NCI-H146 treated with DMSO at 0.1 percent for 48 hours (cell line): ENCODE data around the gene ABLIM1.
A peak's percentile ranks its signal among the peaks of the same experiment; 100 is the strongest.

Experiments used
- DNase-seq: peaks from one replicate; lab custom pipeline; 2025; ENCODE audit not compliant: unreplicated experiment; lab: John Stamatoyannopoulos, UW

The ABLIM1 gene

GRCh38 chr10:114498413-114499111 lies 159.5 kb downstream of the ABLIM1 start:
- DNase-seq: no peak

GRCh38 chr10:114495303-114495702 lies 162.8 kb downstream of the ABLIM1 start:
- DNase-seq: no peak

- DNase-seq: no peak
These were observed 165.6 kb downstream of the ABLIM1 start for GRCh38 chr10:114492351-114493037.

GRCh38 chr10:114491933-114492332 lies 166.1 kb downstream of the ABLIM1 start:
- DNase-seq: no peak

GRCh38 chr10:114491419-114491818 lies 166.7 kb downstream of the ABLIM1 start:
- DNase-seq: no peak

- peak; percentile 27 for DNase-seq
These were observed 168.4 kb downstream of the ABLIM1 start for GRCh38 chr10:114489521-114490310.

GRCh38 chr10:114487815-114488536 lies 170.1 kb downstream of the ABLIM1 start:
- no peak for DNase-seq

GRCh38 chr10:114486938-114487814 lies 170.9 kb downstream of the ABLIM1 start:
- no peak for DNase-seq

- DNase-seq: no peak
These were observed 172.2 kb downstream of the ABLIM1 start for GRCh38 chr10:114485696-114486400.

GRCh38 chr10:114483575-114483974 lies 174.5 kb downstream of the ABLIM1 start:
- DNase-seq: no peak

GRCh38 chr10:114482480-114483304 lies 175.4 kb downstream of the ABLIM1 start:
- DNase-seq: no peak

- no peak for DNase-seq
These were observed 177.0 kb downstream of the ABLIM1 start for GRCh38 chr10:114481055-114481454.

- DNase-seq: no peak
These were observed 178.2 kb downstream of the ABLIM1 start for GRCh38 chr10:114479836-114480235.

- no peak for DNase-seq
These were observed 178.8 kb downstream of the ABLIM1 start for GRCh38 chr10:114479307-114479706.

- DNase-seq: no peak
These were observed 179.8 kb downstream of the ABLIM1 start for GRCh38 chr10:114478281-114478680.

GRCh38 chr10:114477285-114477684 lies 180.8 kb downstream of the ABLIM1 start:
- DNase-seq: no peak

GRCh38 chr10:114474989-114475388 lies 183.1 kb downstream of the ABLIM1 start:
- DNase-seq: no peak

GRCh38 chr10:114473776-114474175 lies 184.3 kb downstream of the ABLIM1 start:
- DNase-seq: no peak

- peak; percentile 92 for DNase-seq
These were observed 185.2 kb downstream of the ABLIM1 start for GRCh38 chr10:114472877-114473253.
